T-cell (primary cell): ENCODE data around the gene USP28. TPM values are rescaled to one million over a fixed set of nuclear protein-coding genes. Genes with fewer than 3 reads are reported as not detected.
A peak's percentile ranks its signal among the peaks of the same experiment; 100 is the strongest.

Experiments
- ATAC-seq, 4 experiments: fragments of 200-7000 bp in 3 of 4; fragments of 150-1000 bp in 1 of 4; cut with Tn5 transposase; replicated peaks in 1 of 4; 1 replicate in 3 of 4; 2 replicates in 1 of 4; pipeline ENCODE4 v1.10.0; 2021; ENCODE audit warnings: moderate library complexity in 3 of 4, mild to moderate bottlenecking in 2 of 4, moderate number of reproducible peaks in 1 of 4
- CTCF ChIA-PET, 2 donors: fragments of 300-600 bp; sonication (Branson Sonifier 250); formaldehyde crosslinking; loops; one replicate each; lab custom pipeline; 2022; ENCODE audit warnings: antibody characterized with exemption in 2 of 2; lab: Charles Lee
- POLR2A ChIA-PET, 2 donors: fragments of 300-600 bp; sonication (Branson Sonifier 250); formaldehyde crosslinking; loops; one replicate each; lab custom pipeline; 2022; ENCODE audit warnings: antibody characterized with exemption in 2 of 2; lab: Charles Lee
- DNase-seq, 35 experiments: peaks; one replicate each; pipeline versions ENCODE4 v3.0.0 to v3.0.0-alpha.2; 2013 to 2023
- H3K27ac ChIP-seq: one replicate; pipeline ENCODE4 v1.5.1; 2013; ENCODE audit warnings: low read length
- H3K27me3 ChIP-seq, 2 experiments: replicated peaks in 1 of 2; 1 replicate in 1 of 2; 2 replicates in 1 of 2; pipeline versions ENCODE4 v1.6.1 to v1.7.0; 2013; ENCODE audit warnings: low read length in 1 of 2, mixed read lengths in 1 of 2; ENCODE audit not compliant: control insufficient read depth in 2 of 2, insufficient read depth in 2 of 2; ENCODE audit errors: extremely low read depth in 1 of 2
- H3K36me3 ChIP-seq, 2 donors: 1 replicate in 1 of 2; 2 replicates in 1 of 2; pipeline versions ENCODE4 v1.6.1 to v1.7.0; 2013; ENCODE audit warnings: low read length in 1 of 2; ENCODE audit not compliant: control insufficient read depth in 2 of 2, insufficient read depth in 1 of 2; ENCODE audit errors: extremely low read depth in 1 of 2
- H3K4me1 ChIP-seq, 2 experiments: 1 replicate in 1 of 2; 2 replicates in 1 of 2; pipeline versions ENCODE4 v1.6.1 to v1.7.0; 2013; ENCODE audit warnings: low read length in 2 of 2, mixed read lengths in 1 of 2; ENCODE audit not compliant: insufficient read depth in 2 of 2, control insufficient read depth in 1 of 2; ENCODE audit errors: extremely low read depth in 1 of 2
- H3K4me3 ChIP-seq, 2 donors: 1 replicate in 1 of 2; 2 replicates in 1 of 2; pipeline versions ENCODE4 v1.5.1 to v1.7.0; 2013; ENCODE audit warnings: mild to moderate bottlenecking in 2 of 2, low read length in 1 of 2, moderate library complexity in 1 of 2; ENCODE audit not compliant: control insufficient read depth in 1 of 2; ENCODE audit errors: extremely low read depth in 1 of 2
- H3K9me3 ChIP-seq: 2 replicates; pipeline ENCODE4 v1.7.0; 2013
- H3K27ac Mint-ChIP-seq, 2 donors: one replicate each; pipeline ENCODE4 v1.8.0; 2020 to 2021; ENCODE audit warnings: mild to moderate bottlenecking in 2 of 2, mixed read lengths in 2 of 2
- H3K27me3 Mint-ChIP-seq, 2 donors: one replicate each; pipeline ENCODE4 v1.8.0; 2021 to 2022; ENCODE audit warnings: mixed read lengths in 2 of 2
- H3K36me3 Mint-ChIP-seq: one replicate; pipeline ENCODE4 v1.8.0; 2021; ENCODE audit warnings: mixed read lengths
- H3K4me1 Mint-ChIP-seq, 3 donors: one replicate each; pipeline ENCODE4 v1.8.0; 2020 to 2022; ENCODE audit warnings: mixed read lengths in 3 of 3, mild to moderate bottlenecking in 1 of 3
- H3K4me3 Mint-ChIP-seq, 3 donors: one replicate each; pipeline ENCODE4 v1.8.0; 2020 to 2022; ENCODE audit warnings: mild to moderate bottlenecking in 3 of 3, mixed read lengths in 3 of 3, moderate library complexity in 3 of 3
- H3K9me3 Mint-ChIP-seq, 3 donors: one replicate each; pipeline ENCODE4 v1.8.0; 2020 to 2022; ENCODE audit warnings: mixed read lengths in 3 of 3
- WGBS: methylation state at CpG from one replicate; pipeline ENCODE4 v1.1.5; 2013; ENCODE audit warnings: missing lambda C conversion rate; ENCODE audit not compliant: insufficient coverage; 5-methylcytosine and 5-hydroxymethylcytosine counted together
- total RNA-seq, 35 experiments: library from RNA in 6 of 35; stranded (reverse) in 6 of 35; fragments of 120-200 nt in 1 of 35; gene quantifications; one replicate each; pipeline versions ENCODE4 v1.2.1 to v1.2.4 and lab custom pipeline; 2013 to 2026

USP28 gene
- total RNA-seq, 5 donors from 2014 or later (not counting 1 experiment from before 2014, with no cell fraction given) = 16.8 to 28.5 (median 22.9) TPM

DNA sequence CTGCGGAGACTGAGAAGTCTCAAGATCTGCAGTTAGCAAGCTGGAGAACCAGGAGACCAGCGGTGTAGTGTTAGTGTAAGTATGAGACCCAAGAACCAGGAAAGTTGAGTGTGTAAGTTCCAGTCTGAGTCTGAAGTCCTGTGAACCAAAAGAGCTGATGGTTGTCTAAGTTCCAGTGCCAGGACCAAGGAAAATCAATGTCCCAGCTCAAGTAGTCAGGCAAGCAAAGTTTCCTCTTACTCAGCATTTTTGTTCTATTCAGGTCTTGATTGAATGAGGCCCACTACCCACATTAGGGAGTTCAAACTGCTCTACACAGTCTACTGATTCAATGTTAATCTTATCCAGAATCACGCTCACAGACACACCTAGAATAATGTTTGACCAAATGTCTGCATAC is 11.0 kb downstream of the USP28 start:
- no peaks in the 10 kb centered on the region for H3K36me3 ChIP-seq
- Mint-ChIP-seq H3K27me3 (no peaks in the 10 kb centered on the region), H3K36me3 (peaks cover 22% of the 10 kb centered on the region), H3K4me1 (peaks cover 27 to 44% (median 40%) of the 10 kb centered on the region in 3 donors), H3K9me3 (no peaks in the 10 kb centered on the region), H3K27ac (no peak overlapping the region), H3K4me3 (no peak overlapping the region)
- POLR2A ChIA-PET = no interaction called here
- WGBS = 95% methylated on average over 2 of the region's 3 CpGs
- no peak overlapping the region for H3K4me3 ChIP-seq
- CTCF ChIA-PET = no interaction called here
- peaks cover 13 to 45% of the 10 kb centered on the region in 2 experiments for H3K4me1 ChIP-seq
- no peak for DNase-seq
- no peak overlapping the region for H3K27ac ChIP-seq
- ATAC-seq = no peak
- no peaks in the 10 kb centered on the region for H3K9me3 ChIP-seq
- no peaks in the 10 kb centered on the region for H3K27me3 ChIP-seq

DNA sequence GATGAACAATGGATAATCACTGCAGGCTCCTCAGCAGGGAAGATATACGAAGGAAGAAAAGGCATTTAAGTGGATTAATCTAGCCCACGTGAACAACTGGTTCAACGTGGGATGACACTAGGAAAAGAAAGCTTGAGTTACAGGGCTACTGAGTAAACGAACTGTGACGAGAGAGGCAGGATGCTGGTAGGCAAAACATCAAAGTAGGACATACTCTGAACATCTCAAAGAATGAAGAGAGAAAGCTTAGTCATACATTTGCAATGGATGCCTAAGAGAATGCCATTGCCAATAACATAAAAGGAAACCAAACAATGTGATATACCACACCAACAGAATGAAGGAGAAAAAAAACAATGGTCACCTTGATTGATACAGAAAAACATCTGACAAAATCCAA is 12.9 kb downstream of the USP28 start:
- Mint-ChIP-seq H3K9me3 (no peaks in the 10 kb centered on the region), H3K36me3 (peaks cover 22% of the 10 kb centered on the region)
- 44% methylated on average over 5 of the region's 5 CpGs for WGBS

DNA sequence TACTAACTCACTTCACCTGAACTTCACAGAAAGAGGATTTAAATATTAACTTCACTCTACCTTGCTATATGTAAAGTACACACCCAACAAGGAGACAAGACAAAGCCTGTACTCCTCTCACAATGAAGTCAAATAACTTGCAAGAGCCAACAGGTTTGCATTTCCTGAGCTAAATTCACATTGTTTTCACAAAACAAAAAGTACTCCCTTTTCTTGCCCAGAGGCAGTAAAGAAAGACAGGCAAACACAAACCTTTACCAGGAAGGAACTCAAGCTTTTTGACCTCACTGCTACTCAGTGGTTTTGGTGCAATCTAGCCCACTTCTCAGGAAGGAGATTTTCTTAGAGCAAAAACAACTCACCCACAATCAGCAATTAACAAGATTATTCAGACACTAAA is 15.7 kb downstream of the USP28 start:
- H3K27me3 Mint-ChIP-seq = no peaks in the 10 kb centered on the region
- H3K9me3 Mint-ChIP-seq = no peaks in the 10 kb centered on the region
- H3K9me3 ChIP-seq = no peaks in the 10 kb centered on the region
- peak in 1 of 35 experiments; percentile 22 for DNase-seq
- no peaks in the 10 kb centered on the region for H3K36me3 ChIP-seq
- H3K4me3 ChIP-seq = no peak overlapping the region
- no peaks in the 10 kb centered on the region for H3K27me3 ChIP-seq
- peak overlapping the region in 1 of 3 donors; percentile 25 for H3K4me3 Mint-ChIP-seq
- H3K4me1 Mint-ChIP-seq = peaks cover 18 to 32% (median 27%) of the 10 kb centered on the region in 3 donors
- H3K27ac ChIP-seq = no peak overlapping the region
- ChIA-PET POLR2A (interaction anchor here in 1 of 2 donors (0.5 kb wide), 1 partner anchor 15 kb away, joined by 6 read pairs; no protein-coding TSS in a partner anchor), CTCF (interaction anchor here (0.5 to 0.6 kb wide), 2 partner anchors 355 to 491 kb away, joined by 3 to 4 read pairs; no protein-coding TSS in a partner anchor)
- peak in 1 of 4 experiments; percentile 42 for ATAC-seq
- H3K4me1 ChIP-seq = peaks cover 12 to 24% of the 10 kb centered on the region in 2 experiments
- H3K36me3 Mint-ChIP-seq = peaks cover 11% of the 10 kb centered on the region
- H3K27ac Mint-ChIP-seq = peak overlapping the region in 1 of 2 donors; percentile 71

More for the DNA sequence above, 12.9 kb downstream of the USP28 start:
- H3K27ac ChIP-seq = peak overlapping the region; percentile 5
- H3K4me1 ChIP-seq = peaks cover 12 to 40% of the 10 kb centered on the region in 2 experiments
- H3K4me3 ChIP-seq = no peak overlapping the region
- CTCF ChIA-PET = interaction anchor here in 1 of 2 donors (0.6 to 0.7 kb wide), 2 partner anchors 9 to 17 kb away, joined by 3 read pairs; no protein-coding TSS in a partner anchor
- H3K9me3 ChIP-seq = no peaks in the 10 kb centered on the region
- peak in 2 of 35 experiments; percentile 8 to 17 for DNase-seq
- POLR2A ChIA-PET = no interaction called here
- no peaks in the 10 kb centered on the region for H3K36me3 ChIP-seq
- H3K27me3 Mint-ChIP-seq = no peaks in the 10 kb centered on the region
- H3K4me3 Mint-ChIP-seq = no peak overlapping the region
- ATAC-seq = peak in 3 of 4 experiments; percentile 52 to 87 (median 63)
- H3K27ac Mint-ChIP-seq = peak overlapping the region; percentile 4 to 59
- H3K4me1 Mint-ChIP-seq = peaks cover 20 to 40% (median 31%) of the 10 kb centered on the region in 3 donors
- no peaks in the 10 kb centered on the region for H3K27me3 ChIP-seq

DNA sequence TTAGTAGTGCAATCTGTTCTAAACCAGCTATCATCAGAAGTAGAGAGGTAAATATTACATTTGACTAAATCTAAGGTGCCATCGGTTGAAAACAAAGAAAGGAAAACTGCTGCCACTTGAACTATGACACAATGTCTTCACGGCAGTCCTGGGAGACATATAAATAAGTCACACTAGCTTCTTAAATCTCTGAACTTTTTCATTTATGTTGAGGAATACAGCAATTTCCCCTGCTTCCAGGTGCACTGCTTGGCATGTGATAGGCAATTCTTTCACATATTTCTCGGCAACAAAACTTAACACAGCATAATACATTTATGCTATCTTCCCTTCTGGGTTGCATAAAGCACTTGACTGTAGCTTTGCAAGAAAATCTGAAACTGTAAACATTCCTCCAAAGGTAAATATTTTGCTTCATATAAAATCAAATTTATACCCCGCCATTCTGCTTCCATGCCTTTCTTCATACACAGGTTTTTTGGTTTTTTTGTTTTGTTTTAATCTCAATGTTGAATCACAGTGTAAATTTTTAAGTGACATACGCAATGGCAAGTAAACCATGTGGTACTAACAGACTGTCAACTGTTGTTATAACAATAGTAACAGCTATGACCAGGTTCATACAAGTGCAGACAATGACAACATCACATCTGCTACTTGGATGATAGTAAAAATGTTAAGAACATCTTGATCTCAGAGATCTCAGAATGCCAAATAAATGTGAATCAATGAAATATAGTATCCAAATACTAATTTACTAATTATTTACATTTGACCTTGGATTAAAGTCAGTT is 18.2 kb downstream of the USP28 start:
- H3K27ac ChIP-seq = no peak overlapping the region
- H3K36me3 ChIP-seq = peaks cover 0 to 5% of the 10 kb centered on the region in 2 donors
- 60% methylated on average over 1 of the region's 5 CpGs for WGBS
- no peak for ATAC-seq
- Mint-ChIP-seq H3K9me3 (no peaks in the 10 kb centered on the region), H3K4me3 (no peak overlapping the region), H3K27ac (no peak overlapping the region), H3K36me3 (peaks cover 10% of the 10 kb centered on the region), H3K27me3 (no peaks in the 10 kb centered on the region), H3K4me1 (peaks cover 12 to 25% (median 21%) of the 10 kb centered on the region in 3 donors)
- ChIA-PET POLR2A (interaction anchor here in 1 of 2 donors (0.5 kb wide), 1 partner anchor 32 kb away, joined by 3 read pairs; no protein-coding TSS in a partner anchor), CTCF (interaction anchor here in 1 of 2 donors (0.6 kb wide), 1 partner anchor 204 kb away, joined by 4 read pairs; no protein-coding TSS in a partner anchor)
- H3K9me3 ChIP-seq = no peaks in the 10 kb centered on the region
- H3K27me3 ChIP-seq = no peaks in the 10 kb centered on the region
- no peak for DNase-seq
- peaks cover 9 to 18% of the 10 kb centered on the region in 2 experiments for H3K4me1 ChIP-seq
- H3K4me3 ChIP-seq = no peak overlapping the region

DNA sequence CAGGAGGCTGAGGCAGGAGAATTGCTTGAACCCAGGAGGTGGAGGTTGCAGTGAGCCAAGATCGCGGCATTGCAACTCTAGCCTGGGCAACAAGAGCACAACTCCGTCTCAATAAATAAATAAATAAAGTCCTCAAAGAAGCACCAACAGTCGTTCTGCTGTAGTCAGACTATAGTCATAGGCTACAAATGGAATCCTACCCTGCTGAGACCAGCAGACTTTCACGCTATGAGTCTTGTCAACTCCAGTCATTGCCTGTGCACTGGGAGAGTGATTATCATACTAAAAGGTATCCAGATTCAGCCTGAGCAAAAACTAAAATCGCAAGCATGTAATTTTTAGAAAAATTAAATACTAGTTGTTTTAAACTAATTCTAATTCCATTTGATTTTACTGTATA is 19.6 kb downstream of the USP28 start:
- H3K36me3 Mint-ChIP-seq = peaks cover 23% of the 10 kb centered on the region
- DNase-seq (no peak), ATAC-seq (no peak)
- H3K9me3 Mint-ChIP-seq = no peaks in the 10 kb centered on the region
- no peaks in the 10 kb centered on the region for H3K27me3 Mint-ChIP-seq
- ChIA-PET CTCF (no interaction called here), POLR2A (no interaction called here)
- no peak overlapping the region for H3K4me3 Mint-ChIP-seq
- H3K4me1 Mint-ChIP-seq = peaks cover 9 to 17% (median 13%) of the 10 kb centered on the region in 3 donors
- Histone ChIP-seq H3K27me3 (no peaks in the 10 kb centered on the region), H3K4me1 (peaks cover 9 to 12% of the 10 kb centered on the region in 2 experiments), H3K4me3 (no peak overlapping the region), H3K36me3 (peaks cover 0 to 11% of the 10 kb centered on the region in 2 donors), H3K27ac (no peak overlapping the region), H3K9me3 (no peaks in the 10 kb centered on the region)
- H3K27ac Mint-ChIP-seq = no peak overlapping the region
- WGBS = 100% methylated on average over 2 of the region's 6 CpGs

DNA sequence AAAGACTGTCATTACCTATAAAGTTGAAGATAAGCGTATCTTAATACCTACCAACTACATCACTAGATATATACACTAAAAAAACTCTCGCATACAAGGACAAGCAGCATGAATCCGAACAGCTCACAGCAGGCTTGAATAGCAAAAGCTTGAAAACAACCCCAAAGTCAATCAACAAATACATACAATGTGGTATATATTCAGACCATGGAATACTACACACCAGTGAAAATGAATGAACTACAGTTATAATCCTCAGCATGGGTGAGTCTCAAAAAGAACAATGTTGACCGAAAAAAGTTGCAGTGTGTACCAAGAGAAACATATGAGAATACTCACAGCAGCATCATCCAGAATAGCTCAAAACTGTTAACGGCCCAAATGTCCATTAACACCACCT is 25.2 kb downstream of the USP28 start:
- Mint-ChIP-seq H3K27ac (no peak overlapping the region), H3K9me3 (no peaks in the 10 kb centered on the region), H3K4me3 (no peak overlapping the region), H3K27me3 (no peaks in the 10 kb centered on the region), H3K4me1 (peaks cover 0 to 4% (median 0%) of the 10 kb centered on the region in 3 donors), H3K36me3 (peaks cover 59% of the 10 kb centered on the region)
- CTCF ChIA-PET = no interaction called here
- POLR2A ChIA-PET = no interaction called here
- no peak overlapping the region for H3K4me3 ChIP-seq
- peaks cover 3 to 42% of the 10 kb centered on the region in 2 donors for H3K36me3 ChIP-seq
- H3K4me1 ChIP-seq = no peaks in the 10 kb centered on the region
- no peak for DNase-seq
- ATAC-seq = no peak
- no peak overlapping the region for H3K27ac ChIP-seq
- no peaks in the 10 kb centered on the region for H3K9me3 ChIP-seq
- 100% methylated on average over 2 of the region's 5 CpGs for WGBS
- H3K27me3 ChIP-seq = no peaks in the 10 kb centered on the region
